Psoas muscle (tissue), 8 donors: Measurements from ENCODE around the gene KIRREL3. TPM values are rescaled to one million over a fixed set of nuclear protein-coding genes. Genes with fewer than 3 reads are reported as not detected.

ENCODE experiments used
- ATAC-seq, 4 donors: fragments of 200-7000 bp; cut with Tn5 transposase; one replicate each; pipeline ENCODE4 v1.9.1; 2020; ENCODE audit warnings: moderate library complexity in 3 of 4, mild to moderate bottlenecking in 2 of 4
- DNase-seq, 2 donors: peaks; one replicate each; pipeline ENCODE4 v3.0.0-alpha.2; 2020
- H3K27ac ChIP-seq: fragments of 200-600 bp; one replicate; pipeline ENCODE4 v1.8.0; 2022
- H3K27me3 ChIP-seq, 3 donors: fragments of 200-600 bp in 1 of 3; one replicate each; pipeline versions ENCODE4 v1.6.1 to v1.8.0; 2013 to 2022; ENCODE audit warnings: low read length in 2 of 3, mild to moderate bottlenecking in 2 of 3, moderate library complexity in 1 of 3; ENCODE audit not compliant: insufficient read depth in 3 of 3
- H3K36me3 ChIP-seq, 2 donors: fragments of 200-600 bp in 1 of 2; one replicate each; pipeline versions ENCODE4 v1.6.1 to v1.8.0; 2013 to 2022; ENCODE audit warnings: low read depth in 1 of 2, mild to moderate bottlenecking in 1 of 2, moderate library complexity in 1 of 2; ENCODE audit not compliant: insufficient read depth in 1 of 2
- H3K4me1 ChIP-seq: fragments of 200-600 bp; one replicate; pipeline ENCODE4 v1.8.0; 2022
- H3K4me3 ChIP-seq: fragments of 200-600 bp; one replicate; pipeline ENCODE4 v1.8.0; 2022; ENCODE audit warnings: mild to moderate bottlenecking
- H3K9me3 ChIP-seq: fragments of 200-600 bp; one replicate; pipeline ENCODE4 v1.8.0; 2022
- CTCF ChIP-seq: fragments of 200-600 bp; IDR thresholded peaks from one replicate; pipeline ENCODE4 v1.8.0; 2022; ENCODE audit warnings: antibody characterized with exemption
- WGBS, 3 donors: extraction: QIAGEN DNeasy Blood & Tissue Kit; methylation state at CpG; one replicate each; pipeline versions ENCODE4 v1.1.6 to v1.1.7; 2013; 5-methylcytosine and 5-hydroxymethylcytosine counted together
- intact Hi-C, 2 donors: fragments of 100-400 bp; cut with DNase I; formaldehyde crosslinking; loops; one replicate each; pipeline versions ENCODE4 v1.11.0 to v1.14.2; 2022
- polyA plus RNA-seq, 3 donors: library from polyadenylated mRNA; stranded (reverse); fragments of 200-250 nt; gene quantifications; one replicate each; pipeline ENCODE4 v1.2.3, GENCODE V29; 2013
- total RNA-seq, 4 donors: library from RNA; stranded (reverse); fragmentation: NEBNext Ultra II Directional in 2 of 4; extraction: Animal tissue kit (Norgen Biotek cat#: 25700) in 2 of 4; gene quantifications; one replicate each; pipeline versions ENCODE4 v1.2.1 to v1.2.4, GENCODE V29; 2021 to 2023
- donor health status: healthy with polysubstance abuse.
- donor health status: DM: no; HTN: no; CAD: no; lungs with moderate emphysema.
- donor health status: Bipolar disorder and iron deficiency.
- donor health status: healthy.
- donor health status: DM: yes; HTN: yes; CAD: no.
- donor health status: DM: no; HTN: no; CAD: no.
- donor health status: DM: no; HTN: no; CAD: no.
- donor health status: DM: yes; HTN: yes; CAD: no.

Gene KIRREL3
- total and polyA plus RNA-seq, 7 donors = 0.04 TPM; not detected in 6

- no peak for ATAC-seq
- H3K27ac ChIP-seq = no peak overlapping the region
- H3K4me1 ChIP-seq = no peaks in the 10 kb centered on the region
- DNase-seq = no peak
- TF ChIP-seq CTCF = no peak
- peaks cover 0 to 6% (median 3%) of the 10 kb centered on the region in 3 donors for H3K27me3 ChIP-seq
- 41 to 42% (median 42%) methylated on average over 11 of the region's 11 CpGs for WGBS, 3 donors
- H3K9me3 ChIP-seq = no peaks in the 10 kb centered on the region
- no peak overlapping the region for H3K4me3 ChIP-seq
- intact Hi-C loops = no loop called here
- H3K36me3 ChIP-seq = no peaks in the 10 kb centered on the region
Measured at GRCh38 chr11:126817523-126818450, 182.8 kb downstream of the KIRREL3 start.

- H3K9me3 ChIP-seq = no peaks in the 10 kb centered on the region
- TF ChIP-seq CTCF = no peak
- peaks cover 0 to 6% (median 3%) of the 10 kb centered on the region in 3 donors for H3K27me3 ChIP-seq
- no peak overlapping the region for H3K27ac ChIP-seq
- no peak overlapping the region for H3K4me3 ChIP-seq
- H3K36me3 ChIP-seq = no peaks in the 10 kb centered on the region
- intact Hi-C loops = no loop called here
- ATAC-seq = no peak
- WGBS, 3 donors = 72 to 87% (median 82%) methylated on average over 1 of the region's 1 CpG
- no peak for DNase-seq
- H3K4me1 ChIP-seq = no peaks in the 10 kb centered on the region
Measured at GRCh38 chr11:126817096-126817495, 183.5 kb downstream of the KIRREL3 start.

GRCh38 chr11:126816645-126817044, 183.9 kb downstream of the KIRREL3 start:
- H3K4me3 ChIP-seq = no peak overlapping the region
- peaks cover 0 to 6% (median 3%) of the 10 kb centered on the region in 3 donors for H3K27me3 ChIP-seq
- DNase-seq (no peak), ATAC-seq (no peak)
- intact Hi-C loops = no loop called here
- H3K9me3 ChIP-seq = no peaks in the 10 kb centered on the region
- H3K36me3 ChIP-seq = no peaks in the 10 kb centered on the region
- 41 to 48% (median 45%) methylated on average over 6 of the region's 6 CpGs for WGBS, 3 donors
- no peak overlapping the region for H3K27ac ChIP-seq
- TF ChIP-seq CTCF = no peak
- no peaks in the 10 kb centered on the region for H3K4me1 ChIP-seq

- Histone ChIP-seq H3K9me3 (no peaks in the 10 kb centered on the region), H3K4me3 (no peak overlapping the region), H3K27ac (no peak overlapping the region), H3K4me1 (no peaks in the 10 kb centered on the region), H3K27me3 (peaks cover 0 to 3% (median 1%) of the 10 kb centered on the region in 3 donors), H3K36me3 (no peaks in the 10 kb centered on the region)
- intact Hi-C loops = no loop called here
- TF ChIP-seq CTCF = no peak
- ATAC-seq (no peak), DNase-seq (no peak)
- WGBS, 3 donors = 69 to 81% (median 77%) methylated on average over 4 of the region's 4 CpGs
Measured at GRCh38 chr11:126815111-126815510, 185.5 kb downstream of the KIRREL3 start.
